HAP-1 (cell line): ENCODE data around the gene CPNE4.
"Not testable (repeated sequence)": the region's sequence is repeated elsewhere in the genome, so short reads cannot be mapped to it uniquely, and the experiment has no call there.

Source experiments
- DNase-seq, 2 experiments: peaks; one replicate each; pipeline ENCODE4 v3.0.0-alpha.2; 2016 to 2020; ENCODE audit warnings: low spot score in 2 of 2
- H3K27me3 ChIP-seq: fragments of 250-450 bp; sonication (Bioruptor Pico); 2 replicates; pipeline ENCODE4 v1.5.1; 2020; ENCODE audit warnings: low read depth, mild to moderate bottlenecking, moderate library complexity
- H3K36me3 ChIP-seq: fragments of 250-450 bp; sonication (Bioruptor Pico); replicated peaks from 2 replicates; pipeline ENCODE4 v1.5.1; 2020; ENCODE audit warnings: mild to moderate bottlenecking
- H3K4me1 ChIP-seq: fragments of 250-450 bp; sonication (Bioruptor Pico); 2 replicates; pipeline ENCODE4 v1.5.1; 2020; ENCODE audit warnings: mild to moderate bottlenecking
- H3K4me3 ChIP-seq: fragments of 250-450 bp; sonication (Bioruptor Pico); 2 replicates; pipeline ENCODE4 v1.5.1; 2020; ENCODE audit warnings: mild to moderate bottlenecking, moderate library complexity
- H3K9me3 ChIP-seq: fragments of 250-450 bp; sonication (Bioruptor Pico); 2 replicates; pipeline ENCODE4 v1.5.1; 2020; ENCODE audit warnings: mild to moderate bottlenecking, moderate library complexity
- in situ Hi-C: fragments of 300-500 bp; cut with MboI; formaldehyde crosslinking; loops from 3 replicates; pipeline ENCODE4 v1.14.3; 2020; ENCODE audit warnings: low sequenced_read_pairs, inconsistent platforms, mixed read lengths

CPNE4 gene

GRCh38 chr3:132034486-132035464 is at the start of gene CPNE4:
CPNE4 (minus strand) TSS chr3:132035014.
- Histone ChIP-seq H3K27me3 (peaks cover 47% of the 10 kb centered on the region), H3K4me1 (peaks cover 4% of the 10 kb centered on the region; the same call in 1 of the 2 replicates), H3K4me3 (peak within 1 kb of the TSS; percentile 17), H3K36me3 (no peaks in the 10 kb centered on the region), H3K9me3 (no peaks in the 10 kb centered on the region)
- DNase-seq, result peak; percentile 67 to 95
- in situ Hi-C loops, result loop anchor here (10.0 kb wide), 1 partner anchor 240 kb away; no protein-coding TSS in a partner anchor

- Histone ChIP-seq H3K27me3 (no peaks in the 10 kb centered on the region), H3K36me3 (no peaks in the 10 kb centered on the region), H3K4me3 (no peak overlapping the region), H3K9me3 (no peaks in the 10 kb centered on the region), H3K4me1 (no peaks in the 10 kb centered on the region)
- DNase-seq, result peak; percentile 12 to 57
- in situ Hi-C loops, result no loop called here
Measured at GRCh38 chr3:132083583-132084279, 48.9 kb upstream of the CPNE4 start.

GRCh38 chr3:132083159-132083558 is 48.3 kb upstream of the CPNE4 start:
- H3K4me3 ChIP-seq, result no peak overlapping the region
- H3K27me3 ChIP-seq, result no peaks in the 10 kb centered on the region
- no peaks in the 10 kb centered on the region for H3K36me3 ChIP-seq
- no peaks in the 10 kb centered on the region for H3K4me1 ChIP-seq
- no peaks in the 10 kb centered on the region for H3K9me3 ChIP-seq
- DNase-seq, result no peak
- in situ Hi-C loops, result no loop called here

- Histone ChIP-seq H3K36me3 (no peaks in the 10 kb centered on the region), H3K27me3 (no peaks in the 10 kb centered on the region), H3K9me3 (no peaks in the 10 kb centered on the region), H3K4me1 (no peaks in the 10 kb centered on the region), H3K4me3 (no peak overlapping the region)
- in situ Hi-C loops, result no loop called here
- no peak for DNase-seq
Measured at GRCh38 chr3:132079147-132079546, 44.3 kb upstream of the CPNE4 start.

- H3K36me3 ChIP-seq, result no peaks in the 10 kb centered on the region
Measured at GRCh38 chr3:132073771-132074170, 39.0 kb upstream of the CPNE4 start.

GRCh38 chr3:132071043-132071442 is 36.2 kb upstream of the CPNE4 start:
- DNase-seq, result no peak
- Histone ChIP-seq H3K4me3 (no peak overlapping the region), H3K27me3 (no peaks in the 10 kb centered on the region), H3K36me3 (no peaks in the 10 kb centered on the region), H3K4me1 (no peaks in the 10 kb centered on the region), H3K9me3 (no peaks in the 10 kb centered on the region)
- in situ Hi-C loops, result no loop called here

More at GRCh38 chr3:132073771-132074170, 39.0 kb upstream of the CPNE4 start:
- in situ Hi-C loops, result no loop called here
- Histone ChIP-seq H3K4me1 (no peaks in the 10 kb centered on the region), H3K27me3 (no peaks in the 10 kb centered on the region), H3K9me3 (no peaks in the 10 kb centered on the region), H3K4me3 (no peak overlapping the region)
- DNase-seq, result no peak

GRCh38 chr3:132064114-132064513 is 29.3 kb upstream of the CPNE4 start:
- in situ Hi-C loops, result no loop called here
- Histone ChIP-seq H3K4me3 (no peak overlapping the region), H3K9me3 (no peaks in the 10 kb centered on the region), H3K4me1 (no peaks in the 10 kb centered on the region), H3K36me3 (no peaks in the 10 kb centered on the region), H3K27me3 (no peaks in the 10 kb centered on the region)
- no peak for DNase-seq

- DNase-seq, result no peak
- H3K9me3 ChIP-seq, result no peaks in the 10 kb centered on the region
- no peaks in the 10 kb centered on the region for H3K27me3 ChIP-seq
- in situ Hi-C loops, result no loop called here
- H3K36me3 ChIP-seq, result no peaks in the 10 kb centered on the region
- no peaks in the 10 kb centered on the region for H3K4me1 ChIP-seq
- H3K4me3 ChIP-seq, result no peak overlapping the region
Measured at GRCh38 chr3:132062535-132062934, 27.7 kb upstream of the CPNE4 start.

- no peak for DNase-seq
- in situ Hi-C loops, result no loop called here
Measured at GRCh38 chr3:132055872-132056271, 21.1 kb upstream of the CPNE4 start.

GRCh38 chr3:132047209-132047608 is 12.4 kb upstream of the CPNE4 start:
- Histone ChIP-seq H3K36me3 (no peaks in the 10 kb centered on the region), H3K9me3 (no peaks in the 10 kb centered on the region), H3K27me3 (no peaks in the 10 kb centered on the region), H3K4me1 (no peaks in the 10 kb centered on the region), H3K4me3 (no peak overlapping the region)
- no peak for DNase-seq
- in situ Hi-C loops, result no loop called here

More at GRCh38 chr3:132055872-132056271, 21.1 kb upstream of the CPNE4 start:
- no peaks in the 10 kb centered on the region for H3K27me3 ChIP-seq
- no peak overlapping the region for H3K4me3 ChIP-seq
- H3K36me3 ChIP-seq, result no peaks in the 10 kb centered on the region
- H3K4me1 ChIP-seq, result no peaks in the 10 kb centered on the region
- no peaks in the 10 kb centered on the region for H3K9me3 ChIP-seq

- H3K36me3 ChIP-seq, H3K4me1 ChIP-seq, in situ Hi-C loops, H3K9me3 ChIP-seq, H3K27me3 ChIP-seq, H3K4me3 ChIP-seq, DNase-seq: not testable (repeated sequence)
Measured at GRCh38 chr3:132044874-132045273, 10.1 kb upstream of the CPNE4 start.

- Histone ChIP-seq H3K4me1 (no peaks in the 10 kb centered on the region), H3K9me3 (no peaks in the 10 kb centered on the region), H3K27me3 (peaks cover 10% of the 10 kb centered on the region), H3K4me3 (no peak overlapping the region), H3K36me3 (no peaks in the 10 kb centered on the region)
- in situ Hi-C loops, result no loop called here
- DNase-seq, result no peak
Measured at GRCh38 chr3:132042681-132043080, 7.9 kb upstream of the CPNE4 start.

- H3K36me3 ChIP-seq, result no peaks in the 10 kb centered on the region
- DNase-seq, result no peak
- in situ Hi-C loops, result loop anchor here (10.0 kb wide), 1 partner anchor 244 kb away; no protein-coding TSS in a partner anchor
- H3K9me3 ChIP-seq, result no peaks in the 10 kb centered on the region
- peaks cover 27% of the 10 kb centered on the region for H3K27me3 ChIP-seq
- no peak overlapping the region for H3K4me3 ChIP-seq
- peaks cover 4% of the 10 kb centered on the region; the same call in 1 of the 2 replicates for H3K4me1 ChIP-seq
Measured at GRCh38 chr3:132038198-132038825, 3.5 kb upstream of the CPNE4 start.
